ENCODE measurements around the gene ZNF343. TPM values are rescaled to one million over a fixed set of nuclear protein-coding genes. Genes with fewer than 3 reads are reported as not detected.

The ZNF343 gene
- 11.1 and 12.3 TPM in 2 replicates for total RNA-seq

DNA sequence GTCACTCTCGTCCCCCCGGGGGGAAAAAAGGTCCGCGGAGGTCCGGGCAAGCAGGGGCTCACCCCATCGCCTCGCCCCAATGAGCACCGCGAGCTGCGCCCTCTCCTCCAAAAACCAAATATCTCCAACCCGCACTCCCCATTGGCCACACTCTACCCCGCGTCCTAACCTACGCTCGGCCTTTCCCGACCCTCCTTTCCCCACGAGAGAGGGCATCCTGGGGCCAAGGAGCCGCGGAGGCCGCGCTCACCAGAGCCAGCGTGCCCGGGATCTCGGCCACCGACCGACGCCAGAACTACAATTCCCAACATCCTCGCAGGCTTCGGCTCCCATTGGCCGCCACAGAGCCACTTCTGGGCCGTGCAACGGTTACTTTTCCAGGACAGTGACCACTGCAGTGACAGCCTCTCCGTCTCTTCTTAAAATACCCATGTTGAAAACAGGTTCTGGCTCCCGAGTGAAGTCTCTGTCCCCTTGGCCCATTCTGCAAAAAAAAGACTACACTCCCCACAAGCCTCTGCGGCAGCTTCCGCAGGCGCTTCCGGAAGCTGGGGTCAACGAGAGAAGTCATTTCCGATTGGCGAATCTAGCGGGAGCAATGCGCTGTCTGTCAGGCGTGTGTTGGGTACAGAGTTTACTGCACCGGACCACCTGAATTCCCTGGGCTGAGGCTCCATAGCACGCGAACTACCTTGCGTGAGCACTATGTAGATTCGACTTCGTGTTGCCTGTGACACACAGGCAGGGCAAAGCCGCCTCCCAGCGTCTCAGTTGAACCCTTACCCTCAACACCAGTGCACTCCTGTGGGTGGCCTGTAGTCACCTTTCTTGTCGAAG lies at the start of gene ZNF343:
ZNF343 (minus strand) TSS at position 285 of the 837 bp plus-strand sequence. CDS start 15,020 bp downstream, outside the sequence.

DNA sequence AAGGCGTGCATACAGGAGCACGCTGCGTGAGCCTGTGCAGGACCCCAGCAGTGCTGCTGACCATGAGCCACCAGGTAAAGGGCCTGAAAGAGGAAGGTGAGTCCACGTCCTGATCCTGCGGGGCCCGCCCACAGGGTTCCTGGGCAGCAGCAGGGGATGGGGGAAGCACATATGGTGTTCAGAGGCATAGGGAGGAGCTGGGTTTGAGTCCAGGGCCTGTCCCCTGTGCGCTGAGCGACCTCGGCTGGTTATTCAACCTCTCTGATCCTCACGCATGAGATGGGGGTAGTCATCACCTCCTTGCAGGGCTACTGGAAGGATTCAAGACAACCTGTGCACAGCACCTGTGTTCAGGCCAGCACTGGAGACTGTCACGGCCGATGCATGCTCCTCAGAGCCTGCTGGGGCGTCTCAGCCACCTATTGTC lies 27.9 kb upstream of the ZNF343 start, which contains the start of gene TMC2:
TMC2 (plus strand) TSS at position 14 of the 427 bp plus-strand sequence; CDS start at position 63, 49 bp downstream.

DNA sequence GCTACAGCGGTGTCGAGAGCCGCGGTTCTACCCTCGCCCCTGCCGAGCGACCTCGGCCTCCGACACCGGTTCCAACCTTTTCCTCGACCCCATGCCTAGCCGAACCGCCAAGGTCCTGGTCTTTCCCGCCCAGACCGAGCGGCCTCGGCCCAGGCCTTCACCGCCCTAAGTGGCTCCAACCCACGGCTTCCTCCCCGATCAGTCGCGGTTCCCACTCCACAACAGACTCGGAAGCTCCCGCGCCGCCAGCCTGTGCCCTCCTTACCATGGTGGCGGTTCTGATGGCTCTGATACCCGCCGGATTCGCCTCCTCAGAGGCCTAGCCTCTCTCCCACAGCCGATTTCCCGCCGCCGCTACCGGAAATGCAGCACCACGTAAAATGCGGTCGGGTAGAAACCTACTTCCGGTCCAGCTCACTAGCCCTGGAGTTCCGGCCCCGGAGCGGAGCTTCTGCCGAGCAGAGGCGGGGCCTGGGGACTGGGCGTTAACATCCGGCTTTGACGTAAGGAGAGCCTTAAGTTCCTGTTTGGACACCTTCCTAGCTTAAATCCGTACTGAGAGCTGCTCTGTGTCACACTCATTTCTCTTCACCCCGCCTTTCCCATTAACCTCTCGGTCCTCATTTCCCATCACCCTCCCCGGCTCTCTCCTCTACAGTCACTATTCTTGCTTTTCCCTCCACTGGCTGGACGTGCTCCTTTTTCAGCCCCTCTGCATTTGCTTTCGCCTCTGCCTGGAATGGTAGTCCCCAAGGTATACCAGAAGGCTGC lies 38.1 kb downstream of the ZNF343 start, which contains the start of gene SNRPB:
SNRPB (minus strand) TSS at position 367 of the 771 bp plus-strand sequence; CDS start at position 268, 99 bp downstream.

Other genes with a start within 250 kb of the ZNF343 start
- 0.09 TPM in 1 of 2 replicates, not detected in the other for gene TGM3, start 212.9 kb downstream of the ZNF343 start, total RNA-seq
- not detected in 2 replicates for gene TGM6, start 128.0 kb downstream of the ZNF343 start, total RNA-seq
- gene SNRPB, start 38.1 kb downstream of the ZNF343 start, total RNA-seq: 39.9 and 75.8 TPM in 2 replicates
- gene TMC2, start 27.7 kb upstream of the ZNF343 start, total RNA-seq: 0.09 TPM in 1 of 2 replicates, not detected in the other
- gene NOP56, start 143.7 kb upstream of the ZNF343 start, total RNA-seq: 100 and 112 TPM in 2 replicates
- gene IDH3B, start 155.3 kb upstream of the ZNF343 start, total RNA-seq: 119 and 139 TPM in 2 replicates
- 0.16 and 0.43 TPM in 2 replicates for gene EBF4, start 183.9 kb upstream of the ZNF343 start, total RNA-seq

Measured in bronchial smooth muscle cell (primary cell).